ENCODE results near the gene PSMD12.

PSMD12 gene

GRCh38 chr17:67326440-67326839 lies 39.9 kb downstream of the PSMD12 start:
- Histone ChIP-seq H3K9me2 (ENCODE audit: low read depth, low read length) (no peaks in the 10 kb centered on the region), H3K4me1 (ENCODE audit: insufficient read depth, low read length, severe bottlenecking) (no peaks in the 10 kb centered on the region), H3K9me3 (ENCODE audit: low read length) (no peaks in the 10 kb centered on the region), H3K36me3 (ENCODE audit: insufficient read depth, low read length) (no peaks in the 10 kb centered on the region), H4K20me1 (ENCODE audit: insufficient read depth, low read length) (no peaks in the 10 kb centered on the region), H3K4me2 (ENCODE audit: low read length) (no peak overlapping the region), H3K4me3 (ENCODE audit: low read depth, low read length, poor library complexity, severe bottlenecking) (no peak overlapping the region), H3K9ac (ENCODE audit: low read length) (no peak overlapping the region), H3K79me2 (ENCODE audit: insufficient read depth, low read length) (no peaks in the 10 kb centered on the region), H3F3A (ENCODE audit: insufficient read depth, low read length) (no peaks in the 10 kb centered on the region), H2AFZ (ENCODE audit: low read length) (no peak overlapping the region), H3K27ac (ENCODE audit: low read depth, low read length, poor library complexity, severe bottlenecking) (no peak overlapping the region), H3K27me3 (ENCODE audit: insufficient read depth, low read length) (no peaks in the 10 kb centered on the region; the same call in 1 of the 2 replicates)
- no peak for TF ChIP-seq CTCF (IDR thresholded peaks at IDR 0.05; ENCODE audit: low read length)
- TF ChIP-seq EZH2 (IDR thresholded peaks at IDR 0.05; ENCODE audit: borderline replicate concordance, low read length), result no peak

GRCh38 chr17:67324330-67324729 lies 42.0 kb downstream of the PSMD12 start:
- Histone ChIP-seq H3K4me3 (ENCODE audit: low read depth, low read length, poor library complexity, severe bottlenecking) (no peak overlapping the region), H3K79me2 (ENCODE audit: insufficient read depth, low read length) (no peaks in the 10 kb centered on the region), H3K9me2 (ENCODE audit: low read depth, low read length) (no peaks in the 10 kb centered on the region), H2AFZ (ENCODE audit: low read length) (no peak overlapping the region), H3K36me3 (ENCODE audit: insufficient read depth, low read length) (no peaks in the 10 kb centered on the region), H3F3A (ENCODE audit: insufficient read depth, low read length) (no peaks in the 10 kb centered on the region), H3K9ac (ENCODE audit: low read length) (no peak overlapping the region), H3K27me3 (ENCODE audit: insufficient read depth, low read length) (no peaks in the 10 kb centered on the region; the same call in 1 of the 2 replicates), H4K20me1 (ENCODE audit: insufficient read depth, low read length) (no peaks in the 10 kb centered on the region), H3K9me3 (ENCODE audit: low read length) (no peaks in the 10 kb centered on the region), H3K4me1 (ENCODE audit: insufficient read depth, low read length, severe bottlenecking) (no peaks in the 10 kb centered on the region), H3K27ac (ENCODE audit: low read depth, low read length, poor library complexity, severe bottlenecking) (no peak overlapping the region), H3K4me2 (ENCODE audit: low read length) (no peak overlapping the region)
- no peak for TF ChIP-seq CTCF (IDR thresholded peaks at IDR 0.05; ENCODE audit: low read length)
- no peak for TF ChIP-seq EZH2 (IDR thresholded peaks at IDR 0.05; ENCODE audit: borderline replicate concordance, low read length)

- Histone ChIP-seq H3K9me2 (ENCODE audit: low read depth, low read length) (no peaks in the 10 kb centered on the region), H3K4me1 (ENCODE audit: insufficient read depth, low read length, severe bottlenecking) (no peaks in the 10 kb centered on the region), H3K9ac (ENCODE audit: low read length) (no peak overlapping the region), H4K20me1 (ENCODE audit: insufficient read depth, low read length) (no peaks in the 10 kb centered on the region), H3K27me3 (ENCODE audit: insufficient read depth, low read length) (no peaks in the 10 kb centered on the region; the same call in 1 of the 2 replicates), H3K79me2 (ENCODE audit: insufficient read depth, low read length) (no peaks in the 10 kb centered on the region), H3K27ac (ENCODE audit: low read depth, low read length, poor library complexity, severe bottlenecking) (no peak overlapping the region), H3K9me3 (ENCODE audit: low read length) (no peaks in the 10 kb centered on the region), H2AFZ (ENCODE audit: low read length) (no peak overlapping the region), H3F3A (ENCODE audit: insufficient read depth, low read length) (no peaks in the 10 kb centered on the region), H3K4me3 (ENCODE audit: low read depth, low read length, poor library complexity, severe bottlenecking) (no peak overlapping the region), H3K36me3 (ENCODE audit: insufficient read depth, low read length) (no peaks in the 10 kb centered on the region), H3K4me2 (ENCODE audit: low read length) (no peak overlapping the region)
- TF ChIP-seq CTCF (IDR thresholded peaks at IDR 0.05; ENCODE audit: low read length) (no peak), EZH2 (IDR thresholded peaks at IDR 0.05; ENCODE audit: borderline replicate concordance, low read length) (no peak)
Measured at GRCh38 chr17:67323445-67323844, 42.9 kb downstream of the PSMD12 start.
